ENCODE results near the gene IMPDH1.
A peak's percentile ranks its signal among the peaks of the same experiment; 100 is the strongest.
"Not testable (repeated sequence)": the region's sequence is repeated elsewhere in the genome, so short reads cannot be mapped to it uniquely, and the experiment has no call there.

The IMPDH1 gene

DNA sequence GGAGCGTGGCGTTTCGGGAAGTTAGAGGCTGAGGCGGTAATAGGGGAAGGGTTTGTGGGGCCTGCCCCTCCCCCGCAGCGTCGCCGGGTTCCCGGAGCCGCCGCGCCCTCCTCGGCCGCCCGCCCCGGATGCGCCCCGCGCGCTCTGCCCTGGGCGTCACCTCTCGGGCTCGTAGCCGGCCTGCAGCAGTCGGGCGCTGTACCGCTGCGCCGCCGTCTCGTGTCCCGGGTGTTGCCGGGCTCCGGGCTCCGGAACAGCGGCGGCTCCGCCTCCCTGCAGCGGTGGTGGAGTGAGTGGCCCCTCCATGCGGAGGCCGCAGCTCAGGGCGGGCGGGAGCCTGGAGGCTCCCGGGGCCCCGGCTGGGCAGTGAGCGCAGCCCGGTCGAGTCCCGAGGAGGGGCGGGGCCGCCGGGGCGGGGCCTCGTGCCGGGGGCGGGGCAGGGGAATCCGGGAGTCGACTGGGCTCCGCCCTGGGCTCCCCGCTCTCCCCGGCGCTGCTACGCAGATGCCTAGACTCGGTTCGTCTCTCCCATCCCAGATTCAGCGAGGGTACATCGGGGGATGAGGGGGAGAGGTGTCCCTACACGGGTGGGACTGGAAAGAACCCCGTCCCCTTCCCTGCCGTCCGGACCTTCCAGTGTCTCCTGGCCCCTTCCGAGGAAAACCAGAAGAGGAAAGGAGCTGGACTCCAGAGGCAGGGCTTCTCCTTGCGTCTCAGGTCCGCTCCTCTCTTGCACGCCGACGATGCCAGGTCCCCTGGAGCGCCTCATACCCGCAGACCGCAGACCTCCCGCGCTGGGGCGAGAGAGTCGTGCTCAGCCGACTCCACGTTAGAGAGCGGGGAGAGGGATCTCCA lies at the start of gene IMPDH1:
Gene IMPDH1 (minus strand): TSS at position 387 of the 855 bp plus-strand sequence. CDS start 81 bp downstream, at position 306.
- ATAC-seq = peak; percentile 90
- TF ChIP-seq TOX (CRISPR knock-in tag; IDR thresholded peaks at IDR 0.05; ENCODE audit: borderline replicate concordance) = no peak
- peak; percentile 98 for TF ChIP-seq ZFP3 (CRISPR knock-in tag; IDR thresholded peaks at IDR 0.05)
- no peak for TF ChIP-seq OSR1 (CRISPR knock-in tag; IDR thresholded peaks at IDR 0.05)

DNA sequence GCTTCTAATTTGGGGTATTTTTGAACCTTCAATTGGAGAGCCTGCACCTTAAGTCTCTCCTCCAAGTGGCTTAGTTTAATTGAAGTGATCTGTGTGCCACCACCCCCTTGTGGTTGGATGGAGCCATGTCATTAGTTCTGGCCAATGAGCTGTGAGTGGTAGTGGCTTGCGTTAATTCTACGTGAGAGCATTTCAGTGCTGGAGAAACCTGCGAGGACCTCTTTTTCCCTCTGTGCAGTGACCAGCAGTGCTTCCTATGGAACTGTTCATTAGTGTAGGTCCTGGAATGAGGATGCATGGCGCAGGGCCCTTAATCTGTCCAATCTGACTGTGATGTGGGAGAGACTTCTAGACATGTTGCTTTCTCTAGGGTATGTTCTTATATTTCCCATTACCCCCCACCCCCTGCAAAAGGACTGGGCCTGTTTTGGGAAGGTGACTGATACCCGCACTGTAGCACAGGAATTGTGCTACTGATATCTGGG lies 49.7 kb upstream of the IMPDH1 start:
- peak; percentile 62 for ATAC-seq
- TF ChIP-seq OSR1 (CRISPR knock-in tag; IDR thresholded peaks at IDR 0.05) (no peak), TCF4 (CRISPR knock-in tag; IDR thresholded peaks at IDR 0.05; ENCODE audit: borderline replicate concordance) (no peak), ZNF8 (CRISPR knock-in tag; IDR thresholded peaks at IDR 0.05) (no peak), ZNF70 (CRISPR knock-in tag; IDR thresholded peaks at IDR 0.05) (no peak)
- TF ChIP-seq, protein P1, sequence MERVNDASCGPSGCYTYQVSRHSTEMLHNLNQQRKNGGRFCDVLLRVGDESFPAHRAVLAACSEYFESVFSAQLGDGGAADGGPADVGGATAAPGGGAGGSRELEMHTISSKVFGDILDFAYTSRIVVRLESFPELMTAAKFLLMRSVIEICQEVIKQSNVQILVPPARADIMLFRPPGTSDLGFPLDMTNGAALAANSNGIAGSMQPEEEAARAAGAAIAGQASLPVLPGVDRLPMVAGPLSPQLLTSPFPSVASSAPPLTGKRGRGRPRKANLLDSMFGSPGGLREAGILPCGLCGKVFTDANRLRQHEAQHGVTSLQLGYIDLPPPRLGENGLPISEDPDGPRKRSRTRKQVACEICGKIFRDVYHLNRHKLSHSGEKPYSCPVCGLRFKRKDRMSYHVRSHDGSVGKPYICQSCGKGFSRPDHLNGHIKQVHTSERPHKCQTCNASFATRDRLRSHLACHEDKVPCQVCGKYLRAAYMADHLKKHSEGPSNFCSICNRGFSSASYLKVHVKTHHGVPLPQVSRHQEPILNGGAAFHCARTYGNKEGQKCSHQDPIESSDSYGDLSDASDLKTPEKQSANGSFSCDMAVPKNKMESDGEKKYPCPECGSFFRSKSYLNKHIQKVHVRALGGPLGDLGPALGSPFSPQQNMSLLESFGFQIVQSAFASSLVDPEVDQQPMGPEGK (CRISPR knock-in tag; IDR thresholded peaks at IDR 0.05; ENCODE audit: borderline replicate concordance) = no peak

DNA sequence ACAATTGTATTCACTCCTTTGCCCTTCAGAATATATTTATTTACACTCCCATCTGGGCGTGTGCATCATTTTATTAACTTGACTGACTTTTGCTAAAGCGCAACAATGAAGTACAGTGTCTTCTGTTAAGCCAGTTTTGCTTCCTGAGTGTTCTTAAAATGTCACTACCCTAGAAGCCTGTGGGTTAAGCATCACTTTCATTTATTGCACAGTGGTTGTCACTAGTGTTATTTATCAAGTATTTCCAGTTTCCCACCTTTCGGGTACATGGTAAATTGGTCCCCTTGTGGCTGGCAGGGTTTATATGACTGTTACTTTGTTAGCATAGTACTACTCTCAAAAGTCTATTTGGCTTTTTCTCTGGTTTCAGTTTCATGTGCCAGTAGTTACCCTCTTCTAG lies 49.2 kb upstream of the IMPDH1 start:
- TF ChIP-seq OSR1 (CRISPR knock-in tag; IDR thresholded peaks at IDR 0.05) (no peak), ZNF8 (CRISPR knock-in tag; IDR thresholded peaks at IDR 0.05) (no peak), ZNF70 (CRISPR knock-in tag; IDR thresholded peaks at IDR 0.05) (no peak), ARNTL (CRISPR knock-in tag; IDR thresholded peaks at IDR 0.05; ENCODE audit: borderline replicate concordance, low read depth) (no peak), TOX (CRISPR knock-in tag; IDR thresholded peaks at IDR 0.05; ENCODE audit: borderline replicate concordance) (no peak), BACH2 (CRISPR knock-in tag; IDR thresholded peaks at IDR 0.05; ENCODE audit: borderline replicate concordance) (no peak), ZC3H10 (CRISPR knock-in tag; IDR thresholded peaks at IDR 0.05) (no peak), ZFP3 (CRISPR knock-in tag; IDR thresholded peaks at IDR 0.05) (no peak), CSDC2 (CRISPR knock-in tag; IDR thresholded peaks at IDR 0.05) (no peak), SNAI2 (CRISPR knock-in tag; IDR thresholded peaks at IDR 0.05) (no peak), ZFP30 (CRISPR knock-in tag; IDR thresholded peaks at IDR 0.05) (no peak)
- TF ChIP-seq, protein P2, sequence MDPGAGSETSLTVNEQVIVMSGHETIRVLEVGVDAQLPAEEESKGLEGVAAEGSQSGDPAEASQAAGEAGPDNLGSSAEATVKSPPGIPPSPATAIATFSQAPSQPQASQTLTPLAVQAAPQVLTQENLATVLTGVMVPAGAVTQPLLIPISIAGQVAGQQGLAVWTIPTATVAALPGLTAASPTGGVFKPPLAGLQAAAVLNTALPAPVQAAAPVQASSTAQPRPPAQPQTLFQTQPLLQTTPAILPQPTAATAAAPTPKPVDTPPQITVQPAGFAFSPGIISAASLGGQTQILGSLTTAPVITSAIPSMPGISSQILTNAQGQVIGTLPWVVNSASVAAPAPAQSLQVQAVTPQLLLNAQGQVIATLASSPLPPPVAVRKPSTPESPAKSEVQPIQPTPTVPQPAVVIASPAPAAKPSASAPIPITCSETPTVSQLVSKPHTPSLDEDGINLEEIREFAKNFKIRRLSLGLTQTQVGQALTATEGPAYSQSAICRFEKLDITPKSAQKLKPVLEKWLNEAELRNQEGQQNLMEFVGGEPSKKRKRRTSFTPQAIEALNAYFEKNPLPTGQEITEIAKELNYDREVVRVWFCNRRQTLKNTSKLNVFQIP (CRISPR knock-in tag; IDR thresholded peaks at IDR 0.05; ENCODE audit: borderline replicate concordance, low read depth) = no peak
- TF ChIP-seq, protein P3, sequence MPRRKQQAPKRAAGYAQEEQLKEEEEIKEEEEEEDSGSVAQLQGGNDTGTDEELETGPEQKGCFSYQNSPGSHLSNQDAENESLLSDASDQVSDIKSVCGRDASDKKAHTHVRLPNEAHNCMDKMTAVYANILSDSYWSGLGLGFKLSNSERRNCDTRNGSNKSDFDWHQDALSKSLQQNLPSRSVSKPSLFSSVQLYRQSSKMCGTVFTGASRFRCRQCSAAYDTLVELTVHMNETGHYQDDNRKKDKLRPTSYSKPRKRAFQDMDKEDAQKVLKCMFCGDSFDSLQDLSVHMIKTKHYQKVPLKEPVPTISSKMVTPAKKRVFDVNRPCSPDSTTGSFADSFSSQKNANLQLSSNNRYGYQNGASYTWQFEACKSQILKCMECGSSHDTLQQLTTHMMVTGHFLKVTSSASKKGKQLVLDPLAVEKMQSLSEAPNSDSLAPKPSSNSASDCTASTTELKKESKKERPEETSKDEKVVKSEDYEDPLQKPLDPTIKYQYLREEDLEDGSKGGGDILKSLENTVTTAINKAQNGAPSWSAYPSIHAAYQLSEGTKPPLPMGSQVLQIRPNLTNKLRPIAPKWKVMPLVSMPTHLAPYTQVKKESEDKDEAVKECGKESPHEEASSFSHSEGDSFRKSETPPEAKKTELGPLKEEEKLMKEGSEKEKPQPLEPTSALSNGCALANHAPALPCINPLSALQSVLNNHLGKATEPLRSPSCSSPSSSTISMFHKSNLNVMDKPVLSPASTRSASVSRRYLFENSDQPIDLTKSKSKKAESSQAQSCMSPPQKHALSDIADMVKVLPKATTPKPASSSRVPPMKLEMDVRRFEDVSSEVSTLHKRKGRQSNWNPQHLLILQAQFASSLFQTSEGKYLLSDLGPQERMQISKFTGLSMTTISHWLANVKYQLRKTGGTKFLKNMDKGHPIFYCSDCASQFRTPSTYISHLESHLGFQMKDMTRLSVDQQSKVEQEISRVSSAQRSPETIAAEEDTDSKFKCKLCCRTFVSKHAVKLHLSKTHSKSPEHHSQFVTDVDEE (CRISPR knock-in tag; IDR thresholded peaks at IDR 0.05) = no peak
- no peak for ATAC-seq

- ATAC-seq = not testable (repeated sequence)
Measured at GRCh38 chr7:128457385-128457784, 47.6 kb upstream of the IMPDH1 start.

- ATAC-seq = peak; percentile 38
- TF ChIP-seq, protein P1 (CRISPR knock-in tag; IDR thresholded peaks at IDR 0.05; ENCODE audit: borderline replicate concordance) = no peak
- TF ChIP-seq BACH2 (CRISPR knock-in tag; IDR thresholded peaks at IDR 0.05; ENCODE audit: borderline replicate concordance) (no peak), ISL1 (CRISPR knock-in tag; IDR thresholded peaks at IDR 0.05) (no peak), PPARA (CRISPR knock-in tag; IDR thresholded peaks at IDR 0.05; ENCODE audit: borderline replicate concordance) (no peak), ARNTL (CRISPR knock-in tag; IDR thresholded peaks at IDR 0.05; ENCODE audit: borderline replicate concordance, low read depth) (no peak)
- TF ChIP-seq, protein P3 (CRISPR knock-in tag; IDR thresholded peaks at IDR 0.05) = no peak
- TF ChIP-seq, protein P4, sequence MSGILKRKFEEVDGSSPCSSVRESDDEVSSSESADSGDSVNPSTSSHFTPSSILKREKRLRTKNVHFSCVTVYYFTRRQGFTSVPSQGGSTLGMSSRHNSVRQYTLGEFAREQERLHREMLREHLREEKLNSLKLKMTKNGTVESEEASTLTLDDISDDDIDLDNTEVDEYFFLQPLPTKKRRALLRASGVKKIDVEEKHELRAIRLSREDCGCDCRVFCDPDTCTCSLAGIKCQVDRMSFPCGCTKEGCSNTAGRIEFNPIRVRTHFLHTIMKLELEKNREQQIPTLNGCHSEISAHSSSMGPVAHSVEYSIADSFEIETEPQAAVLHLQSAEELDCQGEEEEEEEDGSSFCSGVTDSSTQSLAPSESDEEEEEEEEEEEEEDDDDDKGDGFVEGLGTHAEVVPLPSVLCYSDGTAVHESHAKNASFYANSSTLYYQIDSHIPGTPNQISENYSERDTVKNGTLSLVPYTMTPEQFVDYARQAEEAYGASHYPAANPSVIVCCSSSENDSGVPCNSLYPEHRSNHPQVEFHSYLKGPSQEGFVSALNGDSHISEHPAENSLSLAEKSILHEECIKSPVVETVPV (CRISPR knock-in tag; IDR thresholded peaks at IDR 0.05) = no peak
Measured at GRCh38 chr7:128456255-128456725, 46.5 kb upstream of the IMPDH1 start.

Data from SK-N-SH treated with all-trans-retinoic acid at 6 μM for 48 hours (cell line).